Stomach smooth muscle (tissue), 2 donors: ENCODE results near the gene TBC1D8.

Experiments used
- H3K27ac ChIP-seq: one replicate; pipeline ENCODE4 v1.7.0; 2013; ENCODE audit warnings: mild to moderate bottlenecking, low read length, inconsistent platforms
- H3K27me3 ChIP-seq, 2 donors: one replicate each; pipeline ENCODE4 v1.7.0; 2013; ENCODE audit warnings: low read length in 2 of 2; ENCODE audit not compliant: insufficient read depth in 2 of 2, control insufficient read depth in 1 of 2
- H3K36me3 ChIP-seq, 2 donors: one replicate each; pipeline ENCODE4 v1.7.0; 2013; ENCODE audit warnings: low read length in 2 of 2; ENCODE audit not compliant: control insufficient read depth in 2 of 2, insufficient read depth in 2 of 2
- H3K4me1 ChIP-seq: one replicate; pipeline ENCODE4 v1.7.0; 2013; ENCODE audit warnings: low read length; ENCODE audit not compliant: control insufficient read depth, insufficient read depth
- H3K4me3 ChIP-seq, 2 donors: one replicate each; pipeline ENCODE4 v1.7.0; 2013; ENCODE audit warnings: low read length in 2 of 2
- H3K9ac ChIP-seq, 2 donors: one replicate each; pipeline ENCODE4 v1.7.0; 2013; ENCODE audit warnings: low read length in 2 of 2, mild to moderate bottlenecking in 1 of 2
- H3K9me3 ChIP-seq, 2 donors: one replicate each; pipeline ENCODE4 v1.7.0; 2013; ENCODE audit warnings: low read length in 2 of 2; ENCODE audit not compliant: control insufficient read depth in 2 of 2
- donor health status: healthy.
- donor health status: Pancreatic carcinoma.

The TBC1D8 gene

GRCh38 chr2:101026253-101026701, 124.9 kb downstream of the TBC1D8 start:
- peaks cover 0 to 19% of the 10 kb centered on the region in 2 donors for H3K36me3 ChIP-seq
- H3K4me3 ChIP-seq = no peak overlapping the region

GRCh38 chr2:101025561-101025960, 125.6 kb downstream of the TBC1D8 start:
- Histone ChIP-seq H3K9ac (no peak overlapping the region), H3K4me1 (no peaks in the 10 kb centered on the region), H3K4me3 (no peak overlapping the region), H3K27ac (no peak overlapping the region), H3K27me3 (no peaks in the 10 kb centered on the region), H3K9me3 (no peaks in the 10 kb centered on the region), H3K36me3 (peaks cover 6 to 21% of the 10 kb centered on the region in 2 donors)

More at GRCh38 chr2:101026253-101026701, 124.9 kb downstream of the TBC1D8 start:
- no peaks in the 10 kb centered on the region for H3K27me3 ChIP-seq
- no peak overlapping the region for H3K9ac ChIP-seq
- H3K4me1 ChIP-seq = no peaks in the 10 kb centered on the region
- no peak overlapping the region for H3K27ac ChIP-seq
- H3K9me3 ChIP-seq = no peaks in the 10 kb centered on the region

GRCh38 chr2:101023327-101024107, 127.7 kb downstream of the TBC1D8 start:
- H3K9ac ChIP-seq = no peak overlapping the region
- no peaks in the 10 kb centered on the region for H3K27me3 ChIP-seq
- H3K36me3 ChIP-seq = peaks cover 7 to 23% of the 10 kb centered on the region in 2 donors

GRCh38 chr2:101022221-101022620, 129.0 kb downstream of the TBC1D8 start:
- H3K27ac ChIP-seq = no peak overlapping the region
- H3K9ac ChIP-seq = no peak overlapping the region
- H3K36me3 ChIP-seq = peaks cover 7 to 19% of the 10 kb centered on the region in 2 donors
- H3K27me3 ChIP-seq = no peaks in the 10 kb centered on the region
- no peak overlapping the region for H3K4me3 ChIP-seq
- no peaks in the 10 kb centered on the region for H3K9me3 ChIP-seq
- no peaks in the 10 kb centered on the region for H3K4me1 ChIP-seq

More at GRCh38 chr2:101023327-101024107, 127.7 kb downstream of the TBC1D8 start:
- H3K4me1 ChIP-seq = no peaks in the 10 kb centered on the region
- no peaks in the 10 kb centered on the region for H3K9me3 ChIP-seq
- H3K4me3 ChIP-seq = no peak overlapping the region
- H3K27ac ChIP-seq = no peak overlapping the region

GRCh38 chr2:101018934-101019333, 132.2 kb downstream of the TBC1D8 start:
- H3K9me3 ChIP-seq = no peaks in the 10 kb centered on the region
- no peak overlapping the region for H3K9ac ChIP-seq
- no peaks in the 10 kb centered on the region for H3K27me3 ChIP-seq
- no peak overlapping the region for H3K4me3 ChIP-seq
- no peak overlapping the region for H3K27ac ChIP-seq
- peaks cover 7 to 16% of the 10 kb centered on the region in 2 donors for H3K36me3 ChIP-seq
- no peaks in the 10 kb centered on the region for H3K4me1 ChIP-seq

GRCh38 chr2:101017371-101017770, 133.8 kb downstream of the TBC1D8 start:
- no peak overlapping the region for H3K9ac ChIP-seq
- H3K27me3 ChIP-seq = no peaks in the 10 kb centered on the region
- peaks cover 2% of the 10 kb centered on the region for H3K4me1 ChIP-seq
- H3K4me3 ChIP-seq = no peak overlapping the region
- peaks cover 7 to 16% of the 10 kb centered on the region in 2 donors for H3K36me3 ChIP-seq
- no peak overlapping the region for H3K27ac ChIP-seq
- no peaks in the 10 kb centered on the region for H3K9me3 ChIP-seq

GRCh38 chr2:101014264-101014857, 136.8 kb downstream of the TBC1D8 start:
- Histone ChIP-seq H3K4me1 (peaks cover 4% of the 10 kb centered on the region), H3K27ac (no peak overlapping the region), H3K36me3 (peaks cover 6 to 13% of the 10 kb centered on the region in 2 donors), H3K9ac (no peak overlapping the region), H3K4me3 (no peak overlapping the region), H3K9me3 (no peaks in the 10 kb centered on the region), H3K27me3 (no peaks in the 10 kb centered on the region)

GRCh38 chr2:101012706-101013181, 138.4 kb downstream of the TBC1D8 start:
- H3K27me3 ChIP-seq = no peaks in the 10 kb centered on the region
- no peak overlapping the region for H3K4me3 ChIP-seq
- peaks cover 4% of the 10 kb centered on the region for H3K4me1 ChIP-seq
- H3K27ac ChIP-seq = no peak overlapping the region
- H3K9ac ChIP-seq = peak overlapping the region in 1 of 2 donors; percentile 13
- peaks cover 9 to 18% of the 10 kb centered on the region in 2 donors for H3K36me3 ChIP-seq
- no peaks in the 10 kb centered on the region for H3K9me3 ChIP-seq

- Histone ChIP-seq H3K27me3 (no peaks in the 10 kb centered on the region), H3K27ac (no peak overlapping the region), H3K4me1 (peaks cover 4% of the 10 kb centered on the region), H3K9ac (no peak overlapping the region), H3K4me3 (no peak overlapping the region), H3K36me3 (peaks cover 15 to 24% of the 10 kb centered on the region in 2 donors), H3K9me3 (no peaks in the 10 kb centered on the region)
Measured at GRCh38 chr2:101012054-101012705, 139.0 kb downstream of the TBC1D8 start.

- Histone ChIP-seq H3K36me3 (peaks cover 24 to 28% of the 10 kb centered on the region in 2 donors), H3K4me3 (no peak overlapping the region)
Measured at GRCh38 chr2:101011152-101011551, 140.0 kb downstream of the TBC1D8 start.

More at GRCh38 chr2:101011152-101011551, 140.0 kb downstream of the TBC1D8 start:
- H3K9me3 ChIP-seq = no peaks in the 10 kb centered on the region
- no peak overlapping the region for H3K27ac ChIP-seq
- no peak overlapping the region for H3K9ac ChIP-seq
- H3K27me3 ChIP-seq = no peaks in the 10 kb centered on the region
- peaks cover 4% of the 10 kb centered on the region for H3K4me1 ChIP-seq
